GM19372 (cell line): ENCODE data around the gene GRIK4.

Experiments used
- ATAC-seq: cut with Tn5 transposase; IDR thresholded peaks from one replicate; pipeline ENCODE4 v1.9.1; 2021; ENCODE audit warnings: mild to moderate bottlenecking, low read depth, moderate library complexity; ENCODE audit not compliant: unreplicated experiment

The GRIK4 gene

DNA sequence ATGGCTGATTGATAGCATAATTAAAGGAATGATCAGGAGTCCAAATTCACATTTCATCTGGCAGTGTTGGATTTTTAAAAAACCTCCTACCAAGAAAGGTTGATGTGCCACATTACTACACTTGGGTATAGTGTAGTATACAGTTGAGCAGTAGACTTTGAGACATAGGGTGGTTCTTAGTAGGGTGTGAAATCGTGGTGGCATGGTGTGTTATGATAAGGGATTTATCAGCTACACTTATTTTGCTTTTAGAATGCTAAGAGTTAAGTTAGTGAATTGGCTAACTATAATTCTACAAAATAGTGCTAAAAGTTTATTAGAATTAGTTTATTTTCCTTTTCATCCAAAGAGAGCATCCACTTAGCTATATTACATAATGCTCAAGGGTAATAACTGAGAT, 525.5 kb downstream of the GRIK4 start:
- ATAC-seq: no peak
